K562 (cell line): ENCODE results near the gene OTOG. TPM values are rescaled to one million over a fixed set of nuclear protein-coding genes. Genes with fewer than 3 reads are reported as not detected.

Experiments
- ATAC-seq: fragments of 200-7000 bp; cut with Tn5 transposase; 3 replicates; pipeline ENCODE4 v1.9.1; 2020; ENCODE audit warnings: moderate library complexity
- BruUV-seq: library from RNA; stranded (reverse); fragments of 400-500 nt; replicated peaks from 2 replicates; lab custom pipeline; 2021; lab: Mats Ljungman, UMichigan
- CTCF ChIA-PET: fragments of 300-600 bp; formaldehyde crosslinking; extraction: SDS; loops from one replicate; lab custom pipeline; 2021; ENCODE audit warnings: low intra/inter-chr PET ratio; lab: Yijun Ruan, JAX
- POLR2A ChIA-PET: fragments of 300-600, 350-650 bp; sonication (Branson Sonifier 250); formaldehyde crosslinking; extraction: SDS; loops from one replicate; lab custom pipeline; 2021; ENCODE audit warnings: antibody characterized with exemption, inconsistent platforms; lab: Yijun Ruan, JAX
- DNase-seq, 4 experiments: peaks; one replicate each; pipeline versions ENCODE4 v3.0.0 to v3.0.0-alpha.2; 2011 to 2018; ENCODE audit warnings: low spot score in 3 of 4, mixed read lengths in 3 of 4; ENCODE audit errors: extremely low read depth in 1 of 4
- FAIRE-seq: peaks from 2 replicates; lab custom pipeline; 2011; peaks lifted over from hg19 to GRCh38; lab: Jason Lieb, UNC
- H2AFZ ChIP-seq: 2 replicates; pipeline ENCODE4 v1.6.0; 2011; ENCODE audit warnings: low read depth, low read length, control low read depth, inconsistent platforms
- H3K27ac ChIP-seq: fragments of 200-600 bp; 3 replicates; pipeline ENCODE4 v1.8.0; 2011; ENCODE audit warnings: low read depth, mild to moderate bottlenecking, control low read depth, inconsistent platforms, low read length, moderate library complexity, mixed read lengths; ENCODE audit errors: extremely low read depth
- H3K27me3 ChIP-seq, 2 experiments: fragments of 300-600 bp in 1 of 2; 2 replicates in 1 of 2; 3 replicates in 1 of 2; pipeline versions ENCODE4 v1.6.0 to v1.8.0; 2011; ENCODE audit warnings: inconsistent platforms in 2 of 2, low read length in 2 of 2, mild to moderate bottlenecking in 1 of 2, mixed read lengths in 1 of 2, moderate library complexity in 1 of 2; ENCODE audit not compliant: control insufficient read depth in 2 of 2, insufficient read depth in 2 of 2
- H3K36me3 ChIP-seq: fragments of 300-600 bp; 3 replicates; pipeline ENCODE4 v1.8.0; 2011; ENCODE audit warnings: mild to moderate bottlenecking, low read length, inconsistent platforms; ENCODE audit not compliant: control insufficient read depth, insufficient read depth
- H3K4me1 ChIP-seq, 2 experiments: fragments of 200-600 bp in 1 of 2; replicated peaks in 1 of 2; 2 replicates in 1 of 2; 3 replicates in 1 of 2; pipeline versions ENCODE4 v1.5.1 to v1.8.0; 2011; ENCODE audit warnings: inconsistent platforms in 2 of 2, low read length in 2 of 2, mild to moderate bottlenecking in 1 of 2, mixed read lengths in 1 of 2, moderate library complexity in 1 of 2; ENCODE audit not compliant: control insufficient read depth in 2 of 2, insufficient read depth in 2 of 2
- H3K4me2 ChIP-seq: 2 replicates; pipeline ENCODE4 v1.6.1; 2011; ENCODE audit warnings: low read length, control low read depth, inconsistent platforms, mixed read lengths; ENCODE audit not compliant: insufficient read depth
- H3K4me3 ChIP-seq: fragments of 200-600 bp; sonication (generic), shearing (Covaris generic); 2 replicates; pipeline ENCODE4 v1.5.1; 2016; ENCODE audit warnings: control low read depth, inconsistent platforms
- H3K79me2 ChIP-seq: fragments of 200-600 bp; 3 replicates; pipeline ENCODE4 v1.8.0; 2011; ENCODE audit warnings: low read length, inconsistent platforms; ENCODE audit not compliant: control insufficient read depth, insufficient read depth
- H3K9ac ChIP-seq, 2 experiments: 2 replicates each; pipeline versions ENCODE4 v1.6.0 to v1.6.1; 2011; ENCODE audit warnings: low read depth in 2 of 2, low read length in 2 of 2, control low read depth in 1 of 2, inconsistent platforms in 1 of 2, mild to moderate bottlenecking in 1 of 2, mixed read lengths in 1 of 2; ENCODE audit not compliant: insufficient read depth in 1 of 2
- H3K9me1 ChIP-seq: one replicate; pipeline ENCODE4 v1.6.0; 2011; ENCODE audit warnings: inconsistent platforms, mild to moderate bottlenecking, low read length, moderate library complexity; ENCODE audit not compliant: control insufficient read depth, insufficient read depth
- H3K9me3 ChIP-seq: replicated peaks from 2 replicates; pipeline ENCODE4 v1.5.1; 2011; ENCODE audit warnings: low read depth, low read length, inconsistent platforms; ENCODE audit not compliant: control insufficient read depth, insufficient read depth
- H4K20me1 ChIP-seq: replicated peaks from 2 replicates; pipeline ENCODE4 v1.6.1; 2011; ENCODE audit warnings: low read length, inconsistent platforms, mixed read lengths; ENCODE audit not compliant: control insufficient read depth, insufficient read depth
- HDAC1 ChIP-seq, 2 experiments: fragments of 450-650 bp; IDR thresholded peaks; 2 replicates each; pipeline ENCODE4 v1.6.1; 2016 to 2017; ENCODE audit warnings: inconsistent platforms in 1 of 2, mild to moderate bottlenecking in 1 of 2, moderate library complexity in 1 of 2
- IRF1 ChIP-seq: sonication (generic); formaldehyde crosslinking; IDR thresholded peaks from 2 replicates; pipeline ENCODE4 v1.8.0; 2022; ENCODE audit warnings: missing genetic modification reagents, mild to moderate bottlenecking, borderline replicate concordance
- KHSRP ChIP-seq: fragments of 450-650 bp; IDR thresholded peaks from 2 replicates; pipeline ENCODE4 v1.6.1; 2017
- MLLT1 ChIP-seq, 2 experiments: fragments of 450-650 bp; IDR thresholded peaks; 2 replicates each; pipeline ENCODE4 v1.6.1; 2016
- NRF1 ChIP-seq, 2 experiments: fragments of 450-650 bp; IDR thresholded peaks in 1 of 2; conservative IDR thresholded peaks in 1 of 2; 2 replicates each; pipeline ENCODE4 v1.6.1; 2014; ENCODE audit warnings: mild to moderate bottlenecking in 2 of 2
- RREB1 ChIP-seq: fragments of 250-450 bp; sonication (Bioruptor Pico); IDR thresholded peaks from 2 replicates; pipeline ENCODE4 v1.4.0; 2020
- STAT6 ChIP-seq: sonication (generic); formaldehyde crosslinking; IDR thresholded peaks from 2 replicates; pipeline ENCODE4 v1.8.1; 2023; ENCODE audit warnings: mild to moderate bottlenecking, missing genetic modification reagents
- ZNF133 ChIP-seq: fragments of 250-450 bp; sonication (Bioruptor Pico); IDR thresholded peaks from 2 replicates; pipeline ENCODE4 v1.4.0; 2020; ENCODE audit warnings: mild to moderate bottlenecking
- ZZZ3 ChIP-seq: fragments of 450-650 bp; IDR thresholded peaks from 2 replicates; pipeline ENCODE4 v1.6.1; 2016; ENCODE audit warnings: antibody characterized with exemption, mild to moderate bottlenecking, moderate library complexity
- WGBS: fragments of 100-300 bp; shearing (Covaris generic); methylation state at CpG from one replicate; pipeline ENCODE4 v1.1.6; 2016; ENCODE audit warnings: low coverage, mixed read lengths; ENCODE audit not compliant: insufficient coverage; ENCODE audit errors: missing lambda C conversion rate; 5-methylcytosine and 5-hydroxymethylcytosine counted together
- in situ Hi-C: fragments of 300-500 bp; cut with MboI; formaldehyde crosslinking; loops from 4 replicates; pipeline ENCODE4 v1.15.0; 2018; ENCODE audit warnings: inconsistent platforms, mixed read lengths
- intact Hi-C: fragments of 100-400 bp; cut with micrococcal nuclease; formaldehyde crosslinking; loops from 2 replicates; pipeline ENCODE4 v1.14.2; 2022
- polyA plus RNA-seq, 8 experiments: library from polyadenylated mRNA; depleted of rRNA in 4 of 8; stranded (reverse) in 5 of 8; unstranded in 3 of 8; fragments of >200 nt; fragmentation: Nextera tagmentation in 2 of 8; fragmentation: Illumina TruSeq in 1 of 8; extraction: Ambion mirVana in 2 of 8; extraction: Trizol in 1 of 8; gene quantifications; 2 replicates each; pipeline versions ENCODE4 v1.2.1 to v1.2.3, GENCODE V29; 2011 to 2014; ENCODE audit warnings: inconsistent platforms in 1 of 8, missing spikeins in 1 of 8
- total RNA-seq, 7 experiments: library from RNA; depleted of rRNA in 6 of 7; stranded (reverse); fragments of >200 nt in 6 of 7; fragmentation: Illumina TruSeq in 2 of 7; extraction: Trizol in 2 of 7; gene quantifications; 2 replicates each; pipeline versions ENCODE4 v1.2.1 to v1.2.3, GENCODE V29; 2011 to 2021; ENCODE audit warnings: low replicate concordance in 1 of 7

OTOG gene
- total and polyA plus RNA-seq, 9 of the 15 experiments (the other 6 are each of a cell fraction or from before 2014, with no cell fraction given): not detected

- no peak for TF ChIP-seq ZNF133 (CRISPR knock-in tag)
- TF ChIP-seq NRF1 (conservative IDR thresholded peaks at IDR 0.05 in 1 of 2, IDR thresholded peaks at IDR 0.05 in 1 of 2): no peak
- no peak for TF ChIP-seq ZZZ3
- no peak for TF ChIP-seq STAT6
- TF ChIP-seq, all 486 proteins: peak for 0
These were observed 11.9 kb downstream of the OTOG start (continued) for GRCh38 chr11:17558916-17559315.

- no peaks in the 10 kb centered on the region for H3K36me3 ChIP-seq
- in situ Hi-C loops: no loop called here
- H4K20me1 ChIP-seq: peaks cover 6% of the 10 kb centered on the region; the same call in 1 of the 2 replicates
- no peak overlapping the region for H3K27ac ChIP-seq
- no peaks in the 10 kb centered on the region for H3K79me2 ChIP-seq
- H3K4me1 ChIP-seq: no peaks in the 10 kb centered on the region; a peak in 1 of 5 replicates
- no peaks in the 10 kb centered on the region for H3K9me1 ChIP-seq
- intact Hi-C loops: no loop called here
- peak overlapping the region in 1 of 2 experiments; percentile 13; a peak in 1 of 4 replicates for H3K9ac ChIP-seq
- H3K4me2 ChIP-seq: no peak overlapping the region
- DNase-seq: no peak
- BruUV-seq: no TSS peak
- H3K9me3 ChIP-seq: no peaks in the 10 kb centered on the region
- ChIA-PET CTCF (no interaction called here), POLR2A (interaction anchor here (0.7 to 1.1 kb wide), 2 partner anchors 18 to 479 kb away, joined by 3 to 4 read pairs; no protein-coding TSS in a partner anchor)
- ATAC-seq: no peak
- peaks cover 2 to 22% of the 10 kb centered on the region in 2 experiments; a peak in 2 of 5 replicates for H3K27me3 ChIP-seq
- H2AFZ ChIP-seq: no peak overlapping the region
- H3K4me3 ChIP-seq: no peak overlapping the region
- FAIRE-seq: no peak
- 3% methylated on average over 9 of the region's 9 CpGs for WGBS
- TF ChIP-seq MLLT1 (IDR thresholded peaks at IDR 0.05) (no peak), HDAC1 (IDR thresholded peaks at IDR 0.05) (no peak), IRF1 (no peak), KHSRP (no peak), RREB1 (CRISPR knock-in tag) (no peak)
These were observed 12.5 kb downstream of the OTOG start for GRCh38 chr11:17559341-17560087.
